GM12878 (cell line): Measurements from ENCODE around the gene CSTPP1. TPM values are rescaled to one million over a fixed set of nuclear protein-coding genes. Genes with fewer than 3 reads are reported as not detected.

ENCODE experiments used
- ATAC-seq: fragments of 200-7000 bp; cut with Tn5 transposase; 3 replicates; pipeline ENCODE4 v1.9.1; 2020; ENCODE audit warnings: mild to moderate bottlenecking, moderate library complexity
- BruUV-seq: library from RNA; stranded (reverse); fragments of 400-500 nt; replicated peaks from 2 replicates; lab custom pipeline; 2021; lab: Mats Ljungman, UMichigan
- CTCF ChIA-PET: fragments of 300-600 bp; sonication (Branson Sonifier 250); formaldehyde crosslinking; extraction: SDS; loops from one replicate; lab custom pipeline; 2021; ENCODE audit warnings: inconsistent platforms; lab: Yijun Ruan, JAX
- POLR2A ChIA-PET: fragments of 350-600 bp; formaldehyde crosslinking; extraction: SDS; loops from one replicate; lab custom pipeline; 2021; ENCODE audit warnings: inconsistent platforms; lab: Charles Lee
- RAD21 ChIA-PET: fragments of 300-600 bp; sonication (Branson Sonifier 250); formaldehyde crosslinking; loops from one replicate; lab custom pipeline; 2023; ENCODE audit warnings: antibody characterized with exemption; ENCODE audit not compliant: unreplicated experiment; lab: Charles Lee
- SMC1A ChIA-PET: fragments of 300-600 bp; sonication (Branson Sonifier 250); formaldehyde crosslinking; loops from one replicate; lab custom pipeline; 2023; ENCODE audit not compliant: unreplicated experiment, uncharacterized antibody; lab: Charles Lee
- DNase-seq: peaks from one replicate; pipeline ENCODE4 v3.0.0-alpha.2; 2011; ENCODE audit warnings: low read depth, low spot score
- FAIRE-seq: peaks from 3 replicates; lab custom pipeline; 2011; peaks lifted over from hg19 to GRCh38; lab: Jason Lieb, UNC
- H2AFZ ChIP-seq: 2 replicates; pipeline ENCODE4 v1.6.0; 2011; ENCODE audit warnings: low read depth, low read length, control low read depth; ENCODE audit not compliant: control insufficient read depth
- H3K27ac ChIP-seq: 2 replicates; pipeline ENCODE4 v1.5.1; 2011; ENCODE audit warnings: control low read depth; ENCODE audit not compliant: control insufficient read depth, insufficient read depth
- H3K27me3 ChIP-seq, 2 experiments: replicated peaks in 1 of 2; 2 replicates each; pipeline versions ENCODE4 v1.6.0 to v1.6.1; 2011; ENCODE audit warnings: low read length in 1 of 2; ENCODE audit not compliant: control insufficient read depth in 2 of 2, insufficient read depth in 2 of 2
- H3K36me3 ChIP-seq, 2 experiments: 2 replicates each; pipeline ENCODE4 v1.5.1; 2011; ENCODE audit warnings: low read length in 1 of 2; ENCODE audit not compliant: control insufficient read depth in 2 of 2, insufficient read depth in 2 of 2
- H3K4me1 ChIP-seq: 2 replicates; pipeline ENCODE4 v1.6.1; 2011; ENCODE audit warnings: mild to moderate bottlenecking, low read length, moderate library complexity, mixed read lengths; ENCODE audit not compliant: control insufficient read depth, insufficient read depth
- H3K4me2 ChIP-seq: 2 replicates; pipeline ENCODE4 v1.6.0; 2011; ENCODE audit warnings: control low read depth; ENCODE audit not compliant: control insufficient read depth, insufficient read depth
- H3K4me3 ChIP-seq: fragments of 200-600 bp; sonication (generic); 2 replicates; pipeline ENCODE4 v1.5.1; 2016
- H3K79me2 ChIP-seq: 2 replicates; pipeline ENCODE4 v1.6.0; 2011; ENCODE audit warnings: low read length; ENCODE audit not compliant: control insufficient read depth, insufficient read depth
- H3K9ac ChIP-seq: 2 replicates; pipeline ENCODE4 v1.8.0; 2011; ENCODE audit warnings: low read length, control low read depth, mixed read lengths; ENCODE audit not compliant: control insufficient read depth, insufficient read depth
- H3K9me3 ChIP-seq: replicated peaks from 3 replicates; pipeline ENCODE4 v1.5.1; 2011; ENCODE audit warnings: mild to moderate bottlenecking, low read length; ENCODE audit not compliant: control insufficient read depth, insufficient read depth
- H4K20me1 ChIP-seq: 2 replicates; pipeline ENCODE4 v1.6.0; 2011; ENCODE audit not compliant: control insufficient read depth, insufficient read depth
- CREM ChIP-seq: IDR thresholded peaks from 2 replicates; pipeline ENCODE4 v1.6.1; 2014; ENCODE audit warnings: antibody characterized with exemption, low read depth
- IKZF1 ChIP-seq: fragments of 450-650 bp; conservative IDR thresholded peaks from 2 replicates; pipeline ENCODE4 v1.6.1; 2017; ENCODE audit warnings: antibody characterized with exemption, mild to moderate bottlenecking
- POLR2A ChIP-seq: IDR thresholded peaks from 2 replicates; pipeline ENCODE4 v1.6.1; 2011; ENCODE audit warnings: low read depth, mild to moderate bottlenecking, low read length
- WGBS: methylation state at CpG from one replicate; pipeline ENCODE4 v1.1.6; 2016; ENCODE audit warnings: low lambda C conversion rate; ENCODE audit not compliant: insufficient replicate concordance, insufficient coverage; ENCODE audit errors: missing lambda C conversion rate; 5-methylcytosine and 5-hydroxymethylcytosine counted together
- in situ Hi-C: fragments of 300-500 bp; cut with MboI; formaldehyde crosslinking; loops from 9 replicates; pipeline ENCODE4 v1.14.3; 2018; ENCODE audit warnings: mixed read lengths
- intact Hi-C: fragments of 100-400 bp; cut with micrococcal nuclease; formaldehyde crosslinking; loops from one replicate; pipeline ENCODE4 v1.14.2; 2022; ENCODE audit not compliant: unreplicated experiment
- polyA plus RNA-seq, 11 experiments: library from polyadenylated mRNA; depleted of rRNA in 4 of 11; unstranded in 6 of 11; stranded (reverse) in 5 of 11; fragments of >200 nt; fragmentation: Nextera tagmentation in 4 of 11; fragmentation: Illumina TruSeq in 1 of 11; extraction: Ambion mirVana in 4 of 11; extraction: Trizol in 1 of 11; gene quantifications; 1 replicate in 1 of 11; 2 replicates in 10 of 11; pipeline versions ENCODE4 v1.2.1 to v1.2.3, GENCODE V29; 2011 to 2016; ENCODE audit warnings: inconsistent platforms in 2 of 11, missing spikeins in 2 of 11, low read depth in 1 of 11
- total RNA-seq, 4 experiments: library from RNA; depleted of rRNA in 3 of 4; stranded (reverse); fragments of >200 nt in 3 of 4; fragmentation: Illumina TruSeq in 1 of 4; extraction: Trizol in 1 of 4; gene quantifications; 2 replicates each; pipeline versions ENCODE4 v1.2.1 to v1.2.3, GENCODE V29; 2013 to 2021
- TF ChIP-seq, protein P1 (sequence below): IDR thresholded peaks from 2 replicates; pipeline ENCODE4 v1.6.1; 2012; ENCODE audit warnings: improper control_type of control experiment, low read depth, low read length; ENCODE audit not compliant: insufficient replicate concordance
- TF ChIP-seq, protein P2 (sequence below): fragments of 450-650 bp; IDR thresholded peaks from 2 replicates; pipeline ENCODE4 v1.6.1; 2017; ENCODE audit warnings: mild to moderate bottlenecking, low read depth, inconsistent platforms; ENCODE audit not compliant: poor library complexity, severe bottlenecking
- TF ChIP-seq, protein P3 (sequence below): fragments of 150-350 bp; IDR thresholded peaks from 2 replicates; pipeline ENCODE4 v1.6.1; 2014; ENCODE audit warnings: mild to moderate bottlenecking, low read depth, low read length
- TF ChIP-seq, protein P4 (sequence below): fragments of 450-650 bp; IDR thresholded peaks from 2 replicates; pipeline ENCODE4 v1.6.1; 2017; ENCODE audit warnings: borderline replicate concordance
- TF ChIP-seq, protein P5 (sequence below): fragments of 450-650 bp; IDR thresholded peaks from 2 replicates; pipeline ENCODE4 v1.6.1; 2017; ENCODE audit warnings: mild to moderate bottlenecking, moderate library complexity

The CSTPP1 gene
- total and polyA plus RNA-seq, 10 of the 15 experiments (the other 5 are each of a cell fraction or from before 2014, with no cell fraction given) = 7.1 to 23.4 (median 17.5) TPM

DNA sequence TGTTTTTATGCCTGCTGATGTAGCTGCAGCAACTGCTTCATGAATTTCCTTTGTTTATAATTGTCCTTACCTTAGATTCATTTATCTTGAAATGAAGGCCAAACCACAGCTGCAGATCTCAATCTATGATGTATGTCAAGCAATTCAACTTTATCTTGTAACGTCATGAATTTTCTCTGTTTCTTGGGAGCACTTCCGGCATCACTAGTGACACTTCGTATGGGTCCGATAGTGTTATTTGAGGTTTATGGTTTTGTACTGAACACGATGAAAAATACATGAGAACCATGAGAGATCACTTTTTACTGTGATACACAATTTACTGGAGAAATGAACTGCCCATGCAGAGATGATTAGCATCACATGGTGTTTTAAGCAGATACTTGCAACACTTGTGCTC lies 98.5 kb downstream of the CSTPP1 start (continued):
- TF ChIP-seq, protein P1, sequence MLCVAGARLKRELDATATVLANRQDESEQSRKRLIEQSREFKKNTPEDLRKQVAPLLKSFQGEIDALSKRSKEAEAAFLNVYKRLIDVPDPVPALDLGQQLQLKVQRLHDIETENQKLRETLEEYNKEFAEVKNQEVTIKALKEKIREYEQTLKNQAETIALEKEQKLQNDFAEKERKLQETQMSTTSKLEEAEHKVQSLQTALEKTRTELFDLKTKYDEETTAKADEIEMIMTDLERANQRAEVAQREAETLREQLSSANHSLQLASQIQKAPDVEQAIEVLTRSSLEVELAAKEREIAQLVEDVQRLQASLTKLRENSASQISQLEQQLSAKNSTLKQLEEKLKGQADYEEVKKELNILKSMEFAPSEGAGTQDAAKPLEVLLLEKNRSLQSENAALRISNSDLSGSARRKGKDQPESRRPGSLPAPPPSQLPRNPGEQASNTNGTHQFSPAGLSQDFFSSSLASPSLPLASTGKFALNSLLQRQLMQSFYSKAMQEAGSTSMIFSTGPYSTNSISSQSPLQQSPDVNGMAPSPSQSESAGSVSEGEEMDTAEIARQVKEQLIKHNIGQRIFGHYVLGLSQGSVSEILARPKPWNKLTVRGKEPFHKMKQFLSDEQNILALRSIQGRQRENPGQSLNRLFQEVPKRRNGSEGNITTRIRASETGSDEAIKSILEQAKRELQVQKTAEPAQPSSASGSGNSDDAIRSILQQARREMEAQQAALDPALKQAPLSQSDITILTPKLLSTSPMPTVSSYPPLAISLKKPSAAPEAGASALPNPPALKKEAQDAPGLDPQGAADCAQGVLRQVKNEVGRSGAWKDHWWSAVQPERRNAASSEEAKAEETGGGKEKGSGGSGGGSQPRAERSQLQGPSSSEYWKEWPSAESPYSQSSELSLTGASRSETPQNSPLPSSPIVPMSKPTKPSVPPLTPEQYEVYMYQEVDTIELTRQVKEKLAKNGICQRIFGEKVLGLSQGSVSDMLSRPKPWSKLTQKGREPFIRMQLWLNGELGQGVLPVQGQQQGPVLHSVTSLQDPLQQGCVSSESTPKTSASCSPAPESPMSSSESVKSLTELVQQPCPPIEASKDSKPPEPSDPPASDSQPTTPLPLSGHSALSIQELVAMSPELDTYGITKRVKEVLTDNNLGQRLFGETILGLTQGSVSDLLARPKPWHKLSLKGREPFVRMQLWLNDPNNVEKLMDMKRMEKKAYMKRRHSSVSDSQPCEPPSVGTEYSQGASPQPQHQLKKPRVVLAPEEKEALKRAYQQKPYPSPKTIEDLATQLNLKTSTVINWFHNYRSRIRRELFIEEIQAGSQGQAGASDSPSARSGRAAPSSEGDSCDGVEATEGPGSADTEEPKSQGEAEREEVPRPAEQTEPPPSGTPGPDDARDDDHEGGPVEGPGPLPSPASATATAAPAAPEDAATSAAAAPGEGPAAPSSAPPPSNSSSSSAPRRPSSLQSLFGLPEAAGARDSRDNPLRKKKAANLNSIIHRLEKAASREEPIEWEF = no peak

DNA sequence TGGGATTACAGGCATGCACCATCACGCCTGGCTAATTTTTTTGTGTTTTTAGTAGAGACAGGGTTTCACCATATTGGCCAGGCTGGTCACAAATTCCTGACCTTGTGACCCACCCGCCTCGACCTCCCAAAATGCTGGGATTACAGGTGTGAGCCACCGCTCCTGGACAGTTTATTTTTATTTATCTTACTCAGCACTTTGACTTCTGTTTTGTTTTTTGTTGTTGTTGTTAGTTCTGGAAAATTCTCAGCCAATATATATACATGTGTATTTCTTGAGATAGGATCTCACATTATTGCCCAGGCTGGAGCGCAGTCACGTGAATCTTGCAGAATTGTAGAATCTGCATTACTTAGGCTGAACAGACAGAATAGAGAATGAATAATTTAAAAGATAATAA lies 107.6 kb downstream of the CSTPP1 start:
- no peaks in the 10 kb centered on the region for H3K9me3 ChIP-seq
- no peak overlapping the region for H2AFZ ChIP-seq
- FAIRE-seq = no peak
- CTCF ChIA-PET = no interaction called here
- DNase-seq = no peak
- no peak overlapping the region for H3K4me3 ChIP-seq
- BruUV-seq = no TSS peak
- no peaks in the 10 kb centered on the region for H4K20me1 ChIP-seq
- no peak overlapping the region for H3K4me2 ChIP-seq
- H3K27ac ChIP-seq = no peak overlapping the region
- 95% methylated on average over 6 of the region's 6 CpGs for WGBS
- no peaks in the 10 kb centered on the region for H3K36me3 ChIP-seq
- no peak for ATAC-seq
- in situ Hi-C loops = no loop called here
- peaks cover 5% of the 10 kb centered on the region for H3K4me1 ChIP-seq
- no peaks in the 10 kb centered on the region for H3K79me2 ChIP-seq
- intact Hi-C loops = no loop called here
- SMC1A ChIA-PET = no interaction called here
- H3K9ac ChIP-seq = no peak overlapping the region
- H3K27me3 ChIP-seq = no peaks in the 10 kb centered on the region
- RAD21 ChIA-PET = no interaction called here
- POLR2A ChIA-PET = no interaction called here
- no peak for TF ChIP-seq POLR2A
- TF ChIP-seq, protein P2, sequence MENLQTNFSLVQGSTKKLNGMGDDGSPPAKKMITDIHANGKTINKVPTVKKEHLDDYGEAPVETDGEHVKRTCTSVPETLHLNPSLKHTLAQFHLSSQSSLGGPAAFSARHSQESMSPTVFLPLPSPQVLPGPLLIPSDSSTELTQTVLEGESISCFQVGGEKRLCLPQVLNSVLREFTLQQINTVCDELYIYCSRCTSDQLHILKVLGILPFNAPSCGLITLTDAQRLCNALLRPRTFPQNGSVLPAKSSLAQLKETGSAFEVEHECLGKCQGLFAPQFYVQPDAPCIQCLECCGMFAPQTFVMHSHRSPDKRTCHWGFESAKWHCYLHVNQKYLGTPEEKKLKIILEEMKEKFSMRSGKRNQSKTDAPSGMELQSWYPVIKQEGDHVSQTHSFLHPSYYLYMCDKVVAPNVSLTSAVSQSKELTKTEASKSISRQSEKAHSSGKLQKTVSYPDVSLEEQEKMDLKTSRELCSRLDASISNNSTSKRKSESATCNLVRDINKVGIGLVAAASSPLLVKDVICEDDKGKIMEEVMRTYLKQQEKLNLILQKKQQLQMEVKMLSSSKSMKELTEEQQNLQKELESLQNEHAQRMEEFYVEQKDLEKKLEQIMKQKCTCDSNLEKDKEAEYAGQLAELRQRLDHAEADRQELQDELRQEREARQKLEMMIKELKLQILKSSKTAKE = no peak
- TF ChIP-seq, protein P3, sequence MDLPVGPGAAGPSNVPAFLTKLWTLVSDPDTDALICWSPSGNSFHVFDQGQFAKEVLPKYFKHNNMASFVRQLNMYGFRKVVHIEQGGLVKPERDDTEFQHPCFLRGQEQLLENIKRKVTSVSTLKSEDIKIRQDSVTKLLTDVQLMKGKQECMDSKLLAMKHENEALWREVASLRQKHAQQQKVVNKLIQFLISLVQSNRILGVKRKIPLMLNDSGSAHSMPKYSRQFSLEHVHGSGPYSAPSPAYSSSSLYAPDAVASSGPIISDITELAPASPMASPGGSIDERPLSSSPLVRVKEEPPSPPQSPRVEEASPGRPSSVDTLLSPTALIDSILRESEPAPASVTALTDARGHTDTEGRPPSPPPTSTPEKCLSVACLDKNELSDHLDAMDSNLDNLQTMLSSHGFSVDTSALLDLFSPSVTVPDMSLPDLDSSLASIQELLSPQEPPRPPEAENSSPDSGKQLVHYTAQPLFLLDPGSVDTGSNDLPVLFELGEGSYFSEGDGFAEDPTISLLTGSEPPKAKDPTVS = no peak
- TF ChIP-seq, protein P4, sequence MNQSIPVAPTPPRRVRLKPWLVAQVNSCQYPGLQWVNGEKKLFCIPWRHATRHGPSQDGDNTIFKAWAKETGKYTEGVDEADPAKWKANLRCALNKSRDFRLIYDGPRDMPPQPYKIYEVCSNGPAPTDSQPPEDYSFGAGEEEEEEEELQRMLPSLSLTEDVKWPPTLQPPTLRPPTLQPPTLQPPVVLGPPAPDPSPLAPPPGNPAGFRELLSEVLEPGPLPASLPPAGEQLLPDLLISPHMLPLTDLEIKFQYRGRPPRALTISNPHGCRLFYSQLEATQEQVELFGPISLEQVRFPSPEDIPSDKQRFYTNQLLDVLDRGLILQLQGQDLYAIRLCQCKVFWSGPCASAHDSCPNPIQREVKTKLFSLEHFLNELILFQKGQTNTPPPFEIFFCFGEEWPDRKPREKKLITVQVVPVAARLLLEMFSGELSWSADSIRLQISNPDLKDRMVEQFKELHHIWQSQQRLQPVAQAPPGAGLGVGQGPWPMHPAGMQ = no peak
- no peak for TF ChIP-seq IKZF1
- TF ChIP-seq CREM = no peak
- TF ChIP-seq, protein P5, sequence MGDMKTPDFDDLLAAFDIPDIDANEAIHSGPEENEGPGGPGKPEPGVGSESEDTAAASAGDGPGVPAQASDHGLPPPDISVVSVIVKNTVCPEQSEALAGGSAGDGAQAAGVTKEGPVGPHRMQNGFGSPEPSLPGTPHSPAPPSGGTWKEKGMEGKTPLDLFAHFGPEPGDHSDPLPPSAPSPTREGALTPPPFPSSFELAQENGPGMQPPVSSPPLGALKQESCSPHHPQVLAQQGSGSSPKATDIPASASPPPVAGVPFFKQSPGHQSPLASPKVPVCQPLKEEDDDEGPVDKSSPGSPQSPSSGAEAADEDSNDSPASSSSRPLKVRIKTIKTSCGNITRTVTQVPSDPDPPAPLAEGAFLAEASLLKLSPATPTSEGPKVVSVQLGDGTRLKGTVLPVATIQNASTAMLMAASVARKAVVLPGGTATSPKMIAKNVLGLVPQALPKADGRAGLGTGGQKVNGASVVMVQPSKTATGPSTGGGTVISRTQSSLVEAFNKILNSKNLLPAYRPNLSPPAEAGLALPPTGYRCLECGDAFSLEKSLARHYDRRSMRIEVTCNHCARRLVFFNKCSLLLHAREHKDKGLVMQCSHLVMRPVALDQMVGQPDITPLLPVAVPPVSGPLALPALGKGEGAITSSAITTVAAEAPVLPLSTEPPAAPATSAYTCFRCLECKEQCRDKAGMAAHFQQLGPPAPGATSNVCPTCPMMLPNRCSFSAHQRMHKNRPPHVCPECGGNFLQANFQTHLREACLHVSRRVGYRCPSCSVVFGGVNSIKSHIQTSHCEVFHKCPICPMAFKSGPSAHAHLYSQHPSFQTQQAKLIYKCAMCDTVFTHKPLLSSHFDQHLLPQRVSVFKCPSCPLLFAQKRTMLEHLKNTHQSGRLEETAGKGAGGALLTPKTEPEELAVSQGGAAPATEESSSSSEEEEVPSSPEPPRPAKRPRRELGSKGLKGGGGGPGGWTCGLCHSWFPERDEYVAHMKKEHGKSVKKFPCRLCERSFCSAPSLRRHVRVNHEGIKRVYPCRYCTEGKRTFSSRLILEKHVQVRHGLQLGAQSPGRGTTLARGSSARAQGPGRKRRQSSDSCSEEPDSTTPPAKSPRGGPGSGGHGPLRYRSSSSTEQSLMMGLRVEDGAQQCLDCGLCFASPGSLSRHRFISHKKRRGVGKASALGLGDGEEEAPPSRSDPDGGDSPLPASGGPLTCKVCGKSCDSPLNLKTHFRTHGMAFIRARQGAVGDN = no peak
